Glutamatergic neuron (in vitro differentiated cells): Measurements from ENCODE around the gene ERI3. TPM values are rescaled to one million over a fixed set of nuclear protein-coding genes. Genes with fewer than 3 reads are reported as not detected.

ENCODE experiments used
- DNase-seq: peaks from one replicate; pipeline ENCODE4 v3.0.0; 2022
- H3K27ac Mint-ChIP-seq: one replicate; pipeline ENCODE4 v1.8.0; 2020; ENCODE audit warnings: mild to moderate bottlenecking, mixed read lengths, inconsistent platforms; ENCODE audit not compliant: unreplicated experiment
- H3K27me3 Mint-ChIP-seq: one replicate; pipeline ENCODE4 v1.8.0; 2020; ENCODE audit warnings: mild to moderate bottlenecking, moderate library complexity, mixed read lengths, inconsistent platforms; ENCODE audit not compliant: unreplicated experiment
- H3K36me3 Mint-ChIP-seq: one replicate; pipeline ENCODE4 v1.8.0; 2020; ENCODE audit warnings: mild to moderate bottlenecking, mixed read lengths, inconsistent platforms; ENCODE audit not compliant: unreplicated experiment
- H3K4me1 Mint-ChIP-seq: one replicate; pipeline ENCODE4 v1.8.0; 2020; ENCODE audit warnings: mild to moderate bottlenecking, low read depth, mixed read lengths, inconsistent platforms; ENCODE audit not compliant: unreplicated experiment
- H3K4me3 Mint-ChIP-seq: one replicate; pipeline ENCODE4 v1.8.0; 2020; ENCODE audit warnings: mild to moderate bottlenecking, mixed read lengths, inconsistent platforms; ENCODE audit not compliant: unreplicated experiment
- H3K9me3 Mint-ChIP-seq: one replicate; pipeline ENCODE4 v1.8.0; 2020; ENCODE audit warnings: mild to moderate bottlenecking, moderate library complexity, mixed read lengths, inconsistent platforms; ENCODE audit not compliant: unreplicated experiment
- total RNA-seq: library from RNA; stranded (reverse); fragmentation: NEBNext Ultra II Directional; extraction: Animal tissue kit (Norgen Biotek cat#: 25700); gene quantifications from one replicate; pipeline ENCODE4 v1.2.1, GENCODE V29; 2021; ENCODE audit not compliant: unreplicated experiment
- TF ChIP-seq, protein P1 (sequence below): fragments of 200-600 bp; sonication (generic); IDR thresholded peaks from one replicate; pipeline ENCODE4 v1.5.0; 2021; ENCODE audit not compliant: partially characterized antibody, unreplicated experiment

Gene ERI3
- total RNA-seq, 1 donor from 2014 or later: 37.0 TPM

DNA sequence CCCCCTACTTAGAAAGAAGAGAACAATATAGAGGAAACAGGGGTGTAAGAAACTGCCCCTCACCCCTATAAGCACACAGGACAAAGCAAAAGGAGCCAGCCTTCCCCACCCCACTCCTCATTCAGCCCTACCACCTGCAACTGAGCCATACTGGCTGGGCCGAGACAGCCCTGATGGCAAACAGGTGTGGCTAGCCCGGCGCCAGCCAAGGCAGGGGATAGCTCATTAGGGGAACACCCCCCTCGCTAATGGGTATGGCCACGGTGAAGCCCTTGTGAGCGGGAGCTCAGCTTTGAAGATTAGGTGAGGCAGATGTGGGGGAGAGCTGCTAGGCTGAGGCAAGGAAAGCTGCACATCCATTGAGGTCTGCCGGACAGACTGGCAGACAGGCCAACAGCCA lies 65.5 kb downstream of the ERI3 start:
- Mint-ChIP-seq H3K27me3 (no peaks in the 10 kb centered on the region), H3K27ac (no peak overlapping the region), H3K4me3 (no peak overlapping the region), H3K4me1 (peaks cover 6% of the 10 kb centered on the region), H3K9me3 (peaks cover 1% of the 10 kb centered on the region), H3K36me3 (no peaks in the 10 kb centered on the region)
- TF ChIP-seq, protein P1, sequence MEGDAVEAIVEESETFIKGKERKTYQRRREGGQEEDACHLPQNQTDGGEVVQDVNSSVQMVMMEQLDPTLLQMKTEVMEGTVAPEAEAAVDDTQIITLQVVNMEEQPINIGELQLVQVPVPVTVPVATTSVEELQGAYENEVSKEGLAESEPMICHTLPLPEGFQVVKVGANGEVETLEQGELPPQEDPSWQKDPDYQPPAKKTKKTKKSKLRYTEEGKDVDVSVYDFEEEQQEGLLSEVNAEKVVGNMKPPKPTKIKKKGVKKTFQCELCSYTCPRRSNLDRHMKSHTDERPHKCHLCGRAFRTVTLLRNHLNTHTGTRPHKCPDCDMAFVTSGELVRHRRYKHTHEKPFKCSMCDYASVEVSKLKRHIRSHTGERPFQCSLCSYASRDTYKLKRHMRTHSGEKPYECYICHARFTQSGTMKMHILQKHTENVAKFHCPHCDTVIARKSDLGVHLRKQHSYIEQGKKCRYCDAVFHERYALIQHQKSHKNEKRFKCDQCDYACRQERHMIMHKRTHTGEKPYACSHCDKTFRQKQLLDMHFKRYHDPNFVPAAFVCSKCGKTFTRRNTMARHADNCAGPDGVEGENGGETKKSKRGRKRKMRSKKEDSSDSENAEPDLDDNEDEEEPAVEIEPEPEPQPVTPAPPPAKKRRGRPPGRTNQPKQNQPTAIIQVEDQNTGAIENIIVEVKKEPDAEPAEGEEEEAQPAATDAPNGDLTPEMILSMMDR: no peak
- DNase-seq: no peak

GRCh38 chr1:44288883-44289282 lies 66.2 kb downstream of the ERI3 start:
- TF ChIP-seq, protein P1: no peak

GRCh38 chr1:44284184-44284583 lies 70.9 kb downstream of the ERI3 start:
- Mint-ChIP-seq H3K27me3 (no peaks in the 10 kb centered on the region), H3K27ac (no peak overlapping the region), H3K4me1 (no peaks in the 10 kb centered on the region), H3K36me3 (no peaks in the 10 kb centered on the region), H3K9me3 (no peaks in the 10 kb centered on the region), H3K4me3 (no peak overlapping the region)
- TF ChIP-seq, protein P1: no peak
- DNase-seq: no peak

More at GRCh38 chr1:44288883-44289282, 66.2 kb downstream of the ERI3 start:
- peaks cover 5% of the 10 kb centered on the region for H3K4me1 Mint-ChIP-seq
- H3K9me3 Mint-ChIP-seq: no peaks in the 10 kb centered on the region
- DNase-seq: no peak
- H3K36me3 Mint-ChIP-seq: no peaks in the 10 kb centered on the region
- no peaks in the 10 kb centered on the region for H3K27me3 Mint-ChIP-seq
- no peak overlapping the region for H3K27ac Mint-ChIP-seq
- H3K4me3 Mint-ChIP-seq: no peak overlapping the region

GRCh38 chr1:44283524-44284173 lies 71.4 kb downstream of the ERI3 start:
- H3K9me3 Mint-ChIP-seq: no peaks in the 10 kb centered on the region
- H3K27ac Mint-ChIP-seq: no peak overlapping the region
- DNase-seq: no peak
- H3K27me3 Mint-ChIP-seq: no peaks in the 10 kb centered on the region
- no peak overlapping the region for H3K4me3 Mint-ChIP-seq
- TF ChIP-seq, protein P1: no peak
- H3K36me3 Mint-ChIP-seq: no peaks in the 10 kb centered on the region
- H3K4me1 Mint-ChIP-seq: no peaks in the 10 kb centered on the region

DNA sequence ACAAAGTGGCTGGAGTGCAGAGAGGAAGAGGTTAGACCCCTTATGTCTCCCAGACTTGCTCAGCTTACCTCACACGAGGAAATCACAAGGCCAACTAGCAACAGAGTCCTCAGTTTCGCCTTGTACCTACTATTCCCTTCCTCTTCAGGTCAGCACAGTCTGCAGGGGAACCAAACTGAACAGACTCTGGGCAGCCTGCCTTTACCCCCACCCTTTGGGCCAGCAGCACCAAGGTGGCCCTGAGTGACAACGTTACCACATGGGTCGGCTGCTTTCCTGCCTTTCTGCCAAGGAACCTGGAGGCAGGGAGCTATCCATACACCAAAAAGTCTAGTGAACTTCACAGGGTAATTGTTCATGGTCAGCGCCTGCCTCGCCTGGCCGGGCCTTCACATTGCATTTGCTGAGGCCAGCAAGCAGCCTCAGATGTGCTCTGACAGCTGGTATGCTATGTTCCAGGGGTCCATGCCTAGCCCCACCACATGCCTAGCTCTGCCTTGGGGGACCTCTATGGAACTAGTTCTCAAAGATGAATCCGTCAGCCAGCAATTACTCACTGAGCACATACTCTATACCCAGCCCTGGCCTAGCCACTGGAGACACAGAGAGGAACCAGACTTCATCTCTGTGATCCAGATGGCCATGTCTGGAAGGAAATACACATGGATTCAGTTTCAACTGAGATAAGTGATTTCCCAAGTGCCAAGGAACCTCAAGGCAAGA lies 72.2 kb downstream of the ERI3 start:
- DNase-seq: no peak
- no peaks in the 10 kb centered on the region for H3K36me3 Mint-ChIP-seq
- H3K9me3 Mint-ChIP-seq: no peaks in the 10 kb centered on the region
- H3K27ac Mint-ChIP-seq: no peak overlapping the region
- H3K4me1 Mint-ChIP-seq: no peaks in the 10 kb centered on the region
- TF ChIP-seq, protein P1: no peak
- no peaks in the 10 kb centered on the region for H3K27me3 Mint-ChIP-seq
- no peak overlapping the region for H3K4me3 Mint-ChIP-seq
